ENCODE data around the gene PTPRN2.
A peak's percentile ranks its signal among the peaks of the same experiment; 100 is the strongest.

PTPRN2 gene

DNA sequence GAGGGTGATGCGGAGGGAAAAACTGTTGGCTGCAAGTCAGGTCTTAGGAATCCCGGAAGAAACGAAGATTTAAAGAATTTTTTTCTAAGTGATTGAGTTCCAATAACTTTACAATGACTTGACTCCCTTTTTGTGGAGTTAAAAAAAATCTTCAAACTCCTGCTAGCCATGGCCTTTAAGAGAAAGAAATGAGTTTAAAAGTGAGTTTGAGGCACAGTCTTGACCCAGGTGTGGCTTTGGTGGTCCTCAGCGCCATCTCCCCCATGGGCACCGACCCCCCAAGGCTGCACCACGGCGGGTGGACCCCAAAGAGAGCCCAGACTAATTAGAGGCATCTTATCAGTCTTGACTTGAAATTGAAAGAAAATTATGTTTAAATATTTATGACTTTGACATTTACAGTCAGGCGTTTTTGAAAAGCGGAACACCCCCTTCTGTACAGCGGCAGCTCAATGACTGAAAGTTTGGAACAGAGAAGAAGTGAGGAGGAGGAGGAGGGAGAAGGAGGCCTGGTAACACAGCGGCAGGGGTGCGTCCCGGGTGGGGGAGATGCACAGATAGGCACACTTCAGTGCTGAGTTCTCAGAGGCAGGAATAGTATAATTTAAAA lies 901.2 kb downstream of the PTPRN2 start:
- TF ChIP-seq, protein P1, sequence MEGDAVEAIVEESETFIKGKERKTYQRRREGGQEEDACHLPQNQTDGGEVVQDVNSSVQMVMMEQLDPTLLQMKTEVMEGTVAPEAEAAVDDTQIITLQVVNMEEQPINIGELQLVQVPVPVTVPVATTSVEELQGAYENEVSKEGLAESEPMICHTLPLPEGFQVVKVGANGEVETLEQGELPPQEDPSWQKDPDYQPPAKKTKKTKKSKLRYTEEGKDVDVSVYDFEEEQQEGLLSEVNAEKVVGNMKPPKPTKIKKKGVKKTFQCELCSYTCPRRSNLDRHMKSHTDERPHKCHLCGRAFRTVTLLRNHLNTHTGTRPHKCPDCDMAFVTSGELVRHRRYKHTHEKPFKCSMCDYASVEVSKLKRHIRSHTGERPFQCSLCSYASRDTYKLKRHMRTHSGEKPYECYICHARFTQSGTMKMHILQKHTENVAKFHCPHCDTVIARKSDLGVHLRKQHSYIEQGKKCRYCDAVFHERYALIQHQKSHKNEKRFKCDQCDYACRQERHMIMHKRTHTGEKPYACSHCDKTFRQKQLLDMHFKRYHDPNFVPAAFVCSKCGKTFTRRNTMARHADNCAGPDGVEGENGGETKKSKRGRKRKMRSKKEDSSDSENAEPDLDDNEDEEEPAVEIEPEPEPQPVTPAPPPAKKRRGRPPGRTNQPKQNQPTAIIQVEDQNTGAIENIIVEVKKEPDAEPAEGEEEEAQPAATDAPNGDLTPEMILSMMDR (IDR thresholded peaks at IDR 0.05; ENCODE audit: low read depth, low read length, missing control alignments) = no peak
- H3K4me3 ChIP-seq (ENCODE audit: low read depth, low read length) = no peak overlapping the region
- in situ Hi-C loops (cut with HindIII; ENCODE audit: low sequenced_read_pairs) = no loop called here
- DNase-seq (ENCODE audit: low read depth) = no peak

GRCh38 chr7:157685430-157686284 lies 902.0 kb downstream of the PTPRN2 start:
- TF ChIP-seq, protein P1 (IDR thresholded peaks at IDR 0.05; ENCODE audit: low read depth, low read length, missing control alignments) = no peak
- no peak overlapping the region for H3K4me3 ChIP-seq (ENCODE audit: low read depth, low read length)
- DNase-seq (ENCODE audit: low read depth) = no peak
- in situ Hi-C loops (cut with HindIII; ENCODE audit: low sequenced_read_pairs) = no loop called here

DNA sequence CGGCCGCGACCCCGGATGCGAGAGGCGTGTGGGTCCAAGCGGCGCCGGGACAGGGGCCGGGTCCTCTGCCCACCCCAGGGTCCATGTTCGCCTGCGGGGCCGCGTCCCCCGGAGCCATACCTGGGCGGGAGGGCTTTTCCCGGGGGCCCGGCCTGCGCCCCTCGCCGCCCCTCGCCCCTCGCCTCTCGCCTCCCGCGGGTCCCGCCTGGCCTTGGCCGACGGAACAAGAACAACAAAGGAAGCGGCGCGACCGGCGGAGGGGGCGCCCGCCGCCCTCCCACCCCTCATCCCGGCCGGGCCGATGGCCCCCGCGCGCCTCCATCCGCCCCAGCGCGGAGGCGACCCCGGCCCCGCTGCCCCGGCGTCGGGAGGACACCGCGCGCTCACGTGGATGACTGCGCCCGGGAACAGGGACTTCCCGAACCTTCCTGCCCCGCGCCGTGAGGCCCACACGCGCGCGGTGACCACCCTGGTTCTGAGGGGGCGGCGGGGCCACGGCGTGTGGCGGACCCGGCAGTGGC lies 902.7 kb downstream of the PTPRN2 start:
- DNase-seq (ENCODE audit: low read depth) = no peak
- in situ Hi-C loops (cut with HindIII; ENCODE audit: low sequenced_read_pairs) = no loop called here
- TF ChIP-seq, protein P1 (IDR thresholded peaks at IDR 0.05; ENCODE audit: low read depth, low read length, missing control alignments) = no peak
- H3K4me3 ChIP-seq (ENCODE audit: low read depth, low read length) = peak overlapping the region; percentile 18

GRCh38 chr7:157684157-157684908 lies 903.3 kb downstream of the PTPRN2 start:
- TF ChIP-seq, protein P1 (IDR thresholded peaks at IDR 0.05; ENCODE audit: low read depth, low read length, missing control alignments) = no peak
- peak overlapping the region; percentile 18 for H3K4me3 ChIP-seq (ENCODE audit: low read depth, low read length)
- in situ Hi-C loops (cut with HindIII; ENCODE audit: low sequenced_read_pairs) = no loop called here
- DNase-seq (ENCODE audit: low read depth) = no peak

- peak overlapping the region; percentile 18 for H3K4me3 ChIP-seq (ENCODE audit: low read depth, low read length)
- no peak for DNase-seq (ENCODE audit: low read depth)
- in situ Hi-C loops (cut with HindIII; ENCODE audit: low sequenced_read_pairs) = no loop called here
- TF ChIP-seq, protein P1 (IDR thresholded peaks at IDR 0.05; ENCODE audit: low read depth, low read length, missing control alignments) = no peak
Measured at GRCh38 chr7:157683747-157684156, 903.9 kb downstream of the PTPRN2 start.

All from astrocyte of the cerebellum (primary cell).